CD14-positive monocyte (primary cell): ENCODE data around the gene ITSN1. TPM values are rescaled to one million over a fixed set of nuclear protein-coding genes. Genes with fewer than 3 reads are reported as not detected.
A peak's percentile ranks its signal among the peaks of the same experiment; 100 is the strongest.

Source experiments
- DNase-seq, 3 donors: peaks; one replicate each; pipeline ENCODE4 v3.0.0-alpha.2; 2011 to 2022
- H2AFZ ChIP-seq: 2 replicates; pipeline ENCODE4 v1.6.0; 2012; ENCODE audit warnings: mild to moderate bottlenecking, low read depth, low read length, inconsistent platforms; ENCODE audit not compliant: insufficient read depth, poor library complexity, severe bottlenecking
- H3K27ac ChIP-seq, 2 donors: 1 replicate in 1 of 2; 2 replicates in 1 of 2; pipeline ENCODE4 v1.5.1; 2012 to 2013; ENCODE audit warnings: low read length in 2 of 2, control low read depth in 1 of 2, inconsistent platforms in 1 of 2, low read depth in 1 of 2, mild to moderate bottlenecking in 1 of 2
- H3K27me3 ChIP-seq, 2 donors: one replicate each; pipeline versions ENCODE4 v1.6.0 to v1.6.1; 2011 to 2013; ENCODE audit warnings: low read length in 2 of 2; ENCODE audit not compliant: control insufficient read depth in 2 of 2, insufficient read depth in 2 of 2
- H3K36me3 ChIP-seq, 2 donors: replicated peaks in 1 of 2; 1 replicate in 1 of 2; 2 replicates in 1 of 2; pipeline versions ENCODE4 v1.5.1 to v1.6.1; 2012 to 2013; ENCODE audit warnings: low read length in 2 of 2, control low read depth in 1 of 2, inconsistent platforms in 1 of 2, mild to moderate bottlenecking in 1 of 2; ENCODE audit not compliant: insufficient read depth in 2 of 2, control insufficient read depth in 1 of 2
- H3K4me1 ChIP-seq, 2 donors: 1 replicate in 1 of 2; 2 replicates in 1 of 2; pipeline versions ENCODE4 v1.5.1 to v1.6.1; 2012 to 2013; ENCODE audit warnings: low read length in 2 of 2, control low read depth in 1 of 2, inconsistent platforms in 1 of 2, mild to moderate bottlenecking in 1 of 2, moderate library complexity in 1 of 2; ENCODE audit not compliant: insufficient read depth in 2 of 2, control insufficient read depth in 1 of 2
- H3K4me2 ChIP-seq: replicated peaks from 2 replicates; pipeline ENCODE3; 2012; ENCODE audit warnings: low read length, moderate library complexity, mild to moderate bottlenecking; ENCODE audit not compliant: poor library complexity, severe bottlenecking; ENCODE audit errors: extremely low read depth
- H3K4me3 ChIP-seq, 3 experiments: fragments of 200-600 bp in 1 of 3; sonication (generic) in 1 of 3; replicated peaks in 1 of 3; 1 replicate in 2 of 3; 2 replicates in 1 of 3; pipeline ENCODE4 v1.5.1; 2011 to 2013; ENCODE audit warnings: low read length in 3 of 3, mild to moderate bottlenecking in 3 of 3, control low read depth in 2 of 3, low read depth in 2 of 3, inconsistent platforms in 1 of 3, moderate library complexity in 1 of 3
- H3K79me2 ChIP-seq: 2 replicates; pipeline ENCODE4 v1.6.0; 2012; ENCODE audit warnings: mild to moderate bottlenecking, control low read depth, inconsistent platforms, low read length, moderate library complexity; ENCODE audit not compliant: insufficient read depth
- H3K9ac ChIP-seq: 2 replicates; pipeline ENCODE4 v1.6.0; 2017; ENCODE audit warnings: low read length, mild to moderate bottlenecking; ENCODE audit not compliant: insufficient read depth, poor library complexity, severe bottlenecking
- H3K9me3 ChIP-seq, 2 donors: replicated peaks in 1 of 2; 1 replicate in 1 of 2; 2 replicates in 1 of 2; pipeline versions ENCODE4 v1.5.1 to v1.6.1; 2012 to 2013; ENCODE audit warnings: low read length in 2 of 2, control low read depth in 1 of 2; ENCODE audit not compliant: control insufficient read depth in 1 of 2, insufficient read depth in 1 of 2
- H4K20me1 ChIP-seq: 2 replicates; pipeline ENCODE4 v1.6.0; 2012; ENCODE audit warnings: mild to moderate bottlenecking, low read length, control low read depth, moderate library complexity; ENCODE audit not compliant: insufficient read depth
- H3K27ac Mint-ChIP-seq, 7 donors: one replicate each; pipeline ENCODE4 v1.8.0; 2020; ENCODE audit warnings: mild to moderate bottlenecking in 7 of 7, mixed read lengths in 7 of 7, moderate library complexity in 6 of 7, inconsistent platforms in 2 of 7
- H3K27me3 Mint-ChIP-seq, 3 donors: one replicate each; pipeline ENCODE4 v1.8.0; 2021 to 2022; ENCODE audit warnings: low read depth in 3 of 3, mild to moderate bottlenecking in 3 of 3, mixed read lengths in 3 of 3, moderate library complexity in 3 of 3, inconsistent platforms in 1 of 3
- H3K36me3 Mint-ChIP-seq, 2 donors: one replicate each; pipeline ENCODE4 v1.8.0; 2020; ENCODE audit warnings: mixed read lengths in 2 of 2, inconsistent platforms in 1 of 2, mild to moderate bottlenecking in 1 of 2
- H3K4me1 Mint-ChIP-seq: one replicate; pipeline ENCODE4 v1.8.0; 2020; ENCODE audit warnings: mild to moderate bottlenecking, mixed read lengths
- H3K4me3 Mint-ChIP-seq, 2 donors: one replicate each; pipeline ENCODE4 v1.8.0; 2020; ENCODE audit warnings: mild to moderate bottlenecking in 2 of 2, mixed read lengths in 2 of 2, moderate library complexity in 1 of 2
- H3K9me3 Mint-ChIP-seq, 7 donors: one replicate each; pipeline ENCODE4 v1.8.0; 2020 to 2022; ENCODE audit warnings: mixed read lengths in 7 of 7, mild to moderate bottlenecking in 6 of 7, moderate library complexity in 6 of 7, inconsistent platforms in 2 of 7
- WGBS: methylation state at CpG from one replicate; pipeline ENCODE4 v1.1.5; 2013; ENCODE audit warnings: missing lambda C conversion rate; ENCODE audit not compliant: insufficient coverage; 5-methylcytosine and 5-hydroxymethylcytosine counted together
- intact Hi-C, 2 donors: fragments of 100-400 bp; cut with micrococcal nuclease; formaldehyde crosslinking; loops; one replicate each; pipeline versions ENCODE4 v1.15.0 to v1.15.1; 2023
- polyA plus RNA-seq, 3 donors: library from polyadenylated mRNA; depleted of rRNA in 1 of 3; unstranded in 2 of 3; stranded (reverse) in 1 of 3; fragments of 300-500 nt in 2 of 3; fragments of >200 nt in 1 of 3; fragmentation: Illumina TruSeq in 2 of 3; gene quantifications; 1 replicate in 2 of 3; 2 replicates in 1 of 3; pipeline ENCODE4 v1.2.3, GENCODE V29; 2012 to 2021
- TF ChIP-seq, protein P1 (sequence below): fragments of 200-600 bp; IDR thresholded peaks from one replicate; pipeline ENCODE4 v1.8.0; 2022; ENCODE audit warnings: antibody characterized with exemption, mild to moderate bottlenecking

The ITSN1 gene
- polyA plus RNA-seq, 3 donors, result 4.7 to 10.3 (median 5.1) TPM

DNA sequence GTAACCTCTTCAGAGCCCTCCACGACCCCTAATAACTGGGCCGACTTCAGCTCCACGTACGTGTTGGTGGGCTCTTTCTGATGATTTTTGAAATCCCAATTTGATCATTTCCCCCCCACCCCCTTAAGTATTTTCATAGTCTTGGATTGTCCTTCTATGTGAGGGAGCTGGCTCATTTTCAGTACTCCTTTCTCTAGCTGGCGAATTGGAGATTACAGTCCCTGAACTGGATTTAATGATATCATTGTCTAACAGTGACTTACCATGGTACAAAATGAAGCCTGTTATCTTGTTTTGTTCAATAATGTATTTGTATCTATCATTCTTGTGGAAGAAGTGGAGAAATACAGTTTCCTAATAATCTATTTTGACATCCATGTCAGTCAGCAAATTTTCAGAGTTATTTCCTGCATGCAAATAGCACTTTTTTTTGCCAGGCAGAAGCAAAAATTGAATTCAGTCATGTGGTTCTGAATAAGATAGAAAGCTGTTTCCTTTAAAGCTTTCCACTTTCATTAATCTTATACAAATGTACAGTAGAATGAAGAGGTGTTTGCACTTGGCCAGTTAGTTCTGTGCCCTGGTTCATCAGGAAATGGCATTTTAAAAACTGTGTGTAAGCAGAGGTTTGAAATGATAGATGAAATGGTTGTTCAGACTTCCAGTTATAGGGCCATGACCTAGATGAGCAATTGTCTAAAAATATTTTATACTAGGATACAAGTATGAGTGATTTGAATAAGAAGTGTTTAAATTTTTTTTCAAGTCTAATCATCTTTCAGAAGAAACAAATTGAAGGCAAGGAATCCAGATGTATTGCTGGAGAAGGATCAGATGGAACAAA is 169.1 kb downstream of the ITSN1 start:
- Histone ChIP-seq H3K36me3 (peaks cover 9 to 23% of the 10 kb centered on the region in 2 donors), H4K20me1 (no peaks in the 10 kb centered on the region), H3K9me3 (no peaks in the 10 kb centered on the region), H3K27ac (peak overlapping the region in 1 of 2 donors; percentile 45), H3K4me3 (no peak overlapping the region), H3K27me3 (no peaks in the 10 kb centered on the region), H2AFZ (no peak overlapping the region), H3K4me2 (no peak overlapping the region), H3K9ac (no peak overlapping the region), H3K79me2 (no peaks in the 10 kb centered on the region), H3K4me1 (peaks cover 11 to 16% of the 10 kb centered on the region in 2 donors)
- intact Hi-C loops, result no loop called here
- TF ChIP-seq, protein P1, sequence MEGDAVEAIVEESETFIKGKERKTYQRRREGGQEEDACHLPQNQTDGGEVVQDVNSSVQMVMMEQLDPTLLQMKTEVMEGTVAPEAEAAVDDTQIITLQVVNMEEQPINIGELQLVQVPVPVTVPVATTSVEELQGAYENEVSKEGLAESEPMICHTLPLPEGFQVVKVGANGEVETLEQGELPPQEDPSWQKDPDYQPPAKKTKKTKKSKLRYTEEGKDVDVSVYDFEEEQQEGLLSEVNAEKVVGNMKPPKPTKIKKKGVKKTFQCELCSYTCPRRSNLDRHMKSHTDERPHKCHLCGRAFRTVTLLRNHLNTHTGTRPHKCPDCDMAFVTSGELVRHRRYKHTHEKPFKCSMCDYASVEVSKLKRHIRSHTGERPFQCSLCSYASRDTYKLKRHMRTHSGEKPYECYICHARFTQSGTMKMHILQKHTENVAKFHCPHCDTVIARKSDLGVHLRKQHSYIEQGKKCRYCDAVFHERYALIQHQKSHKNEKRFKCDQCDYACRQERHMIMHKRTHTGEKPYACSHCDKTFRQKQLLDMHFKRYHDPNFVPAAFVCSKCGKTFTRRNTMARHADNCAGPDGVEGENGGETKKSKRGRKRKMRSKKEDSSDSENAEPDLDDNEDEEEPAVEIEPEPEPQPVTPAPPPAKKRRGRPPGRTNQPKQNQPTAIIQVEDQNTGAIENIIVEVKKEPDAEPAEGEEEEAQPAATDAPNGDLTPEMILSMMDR, result no peak
- peak overlapping the region in 2 of 7 donors; percentile 1 to 58 for H3K27ac Mint-ChIP-seq
- H3K4me1 Mint-ChIP-seq, result peaks cover 22% of the 10 kb centered on the region
- peaks cover 0 to 2% (median 0%) of the 10 kb centered on the region in 3 donors for H3K27me3 Mint-ChIP-seq
- peaks cover 0 to 2% (median 0%) of the 10 kb centered on the region in 7 donors for H3K9me3 Mint-ChIP-seq
- H3K36me3 Mint-ChIP-seq, result peaks cover 22 to 25% of the 10 kb centered on the region in 2 donors
- H3K4me3 Mint-ChIP-seq, result no peak overlapping the region
- DNase-seq, result peak in 1 of 3 donors; percentile 1
- no CpG with 5 or more reads among the region's 5 CpGs for WGBS

DNA sequence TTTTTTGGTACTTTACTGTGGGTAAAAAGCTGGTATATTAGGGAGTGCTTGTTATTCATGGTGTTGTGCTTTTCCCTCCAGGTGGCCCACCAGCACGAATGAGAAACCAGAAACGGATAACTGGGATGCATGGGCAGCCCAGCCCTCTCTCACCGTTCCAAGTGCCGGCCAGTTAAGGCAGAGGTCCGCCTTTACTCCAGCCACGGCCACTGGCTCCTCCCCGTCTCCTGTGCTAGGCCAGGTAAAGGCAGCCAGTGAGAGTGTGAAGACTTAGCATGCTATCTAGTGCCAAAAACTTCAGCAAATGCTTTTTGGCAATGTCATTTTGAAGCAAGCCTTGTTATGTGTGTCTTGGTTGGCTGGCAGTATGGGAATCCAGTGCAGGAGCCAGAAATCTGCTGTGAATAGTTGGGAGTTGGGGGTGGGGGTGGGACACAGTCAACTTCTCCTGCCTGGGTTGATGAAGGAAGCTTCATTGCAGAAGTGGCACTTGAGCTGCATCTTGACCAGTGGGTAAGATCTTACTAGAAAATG is 171.6 kb downstream of the ITSN1 start:
- Histone ChIP-seq H3K4me3 (no peak overlapping the region), H3K9ac (no peak overlapping the region), H3K79me2 (no peaks in the 10 kb centered on the region), H3K27me3 (no peaks in the 10 kb centered on the region), H4K20me1 (no peaks in the 10 kb centered on the region), H3K36me3 (peaks cover 23 to 41% of the 10 kb centered on the region in 2 donors), H3K4me2 (no peak overlapping the region), H2AFZ (no peak overlapping the region), H3K4me1 (peaks cover 11 to 16% of the 10 kb centered on the region in 2 donors), H3K9me3 (no peaks in the 10 kb centered on the region), H3K27ac (no peak overlapping the region)
- Mint-ChIP-seq H3K27me3 (peaks cover 0 to 3% (median 1%) of the 10 kb centered on the region in 3 donors), H3K4me3 (no peak overlapping the region), H3K27ac (no peak overlapping the region), H3K4me1 (peaks cover 24% of the 10 kb centered on the region), H3K9me3 (peaks cover 0 to 2% (median 0%) of the 10 kb centered on the region in 7 donors), H3K36me3 (peaks cover 38 to 41% of the 10 kb centered on the region in 2 donors)
- no peak for DNase-seq
- intact Hi-C loops, result no loop called here
- WGBS, result 97% methylated on average over 7 of the region's 7 CpGs
- TF ChIP-seq, protein P1, result no peak
